Inflammatory macrophage treated with lipopolysaccharide for 4 hours (primary cell): ENCODE measurements around the gene COL9A2.

Experiments
- DNase-seq: peaks from one replicate; pipeline ENCODE4 v3.0.0-alpha.2; 2020

Gene COL9A2

DNA sequence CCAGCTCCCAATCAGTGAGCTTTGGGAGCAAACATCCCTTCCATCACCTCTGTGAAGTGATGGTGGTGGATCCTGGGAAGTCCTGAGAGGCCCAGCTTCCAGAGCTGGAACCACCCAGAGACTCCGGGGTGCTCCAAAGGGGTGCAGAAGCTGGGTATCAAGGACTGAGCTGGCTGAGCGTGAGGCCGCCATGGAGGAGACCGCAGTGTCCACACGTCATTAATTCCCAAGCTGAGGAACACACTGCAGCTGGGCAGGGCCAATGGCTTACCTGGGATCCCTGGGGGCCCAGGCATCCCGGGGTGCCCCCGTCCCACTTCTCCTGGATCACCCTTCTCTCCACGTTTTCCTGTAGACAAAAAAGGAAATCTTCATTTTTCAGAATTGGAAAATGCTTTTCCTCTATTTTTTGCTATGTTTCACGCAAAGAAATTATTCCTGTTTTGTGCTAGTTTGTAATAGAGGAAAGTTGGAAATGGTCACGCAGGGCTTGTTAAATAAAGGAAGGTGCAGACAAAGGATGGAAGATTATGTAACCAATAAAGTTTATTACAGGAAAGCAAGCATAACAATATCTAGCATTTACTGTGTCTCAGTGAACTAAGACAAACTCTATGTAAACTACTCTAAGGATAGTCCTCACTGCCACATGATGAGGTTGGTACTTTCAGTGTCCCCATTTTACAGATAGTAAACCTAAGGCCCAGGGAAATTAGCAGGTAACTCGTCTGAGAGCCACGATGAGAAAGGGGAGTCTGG is 15.4 kb downstream of the COL9A2 start:
- no peak for DNase-seq

DNA sequence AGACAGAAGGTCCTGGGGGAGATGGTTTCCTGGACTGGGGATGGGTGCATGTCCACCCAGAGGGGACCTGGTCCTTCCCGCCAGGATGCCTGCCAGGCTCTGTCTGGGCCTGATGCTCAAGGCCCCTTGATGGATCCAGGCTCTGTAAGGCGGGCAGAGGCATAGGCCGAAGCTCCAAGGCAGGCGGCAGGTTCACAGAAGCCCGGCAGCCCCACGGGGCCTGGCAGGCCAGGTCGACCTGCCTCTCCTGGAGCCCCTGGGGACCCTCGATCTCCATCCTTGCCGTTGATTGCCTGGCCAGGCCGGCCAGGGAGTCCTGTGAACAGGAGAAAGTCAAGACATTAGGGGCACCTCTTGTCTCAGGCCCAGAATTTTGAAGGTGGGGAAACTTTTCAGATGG is 16.0 kb downstream of the COL9A2 start:
- no peak for DNase-seq

DNA sequence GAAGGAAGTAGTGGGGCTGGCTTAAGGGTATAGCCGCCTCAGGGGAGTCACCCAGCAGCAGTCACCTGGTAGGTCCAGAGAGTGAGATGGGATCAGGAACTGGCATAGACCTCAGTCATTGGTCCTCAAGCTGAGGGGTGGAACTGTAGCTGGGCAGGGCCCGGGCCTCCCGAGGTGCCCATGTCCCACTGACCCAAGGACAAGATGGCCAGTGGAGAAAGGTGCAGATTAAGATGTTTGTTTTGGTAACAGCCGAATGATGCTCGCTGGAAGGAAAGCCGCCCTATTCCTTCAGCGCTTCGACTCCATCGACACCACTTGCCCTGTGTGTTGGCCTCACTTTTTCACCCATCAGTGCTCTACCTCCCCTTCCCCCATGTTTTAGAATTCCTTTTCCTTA is 16.4 kb downstream of the COL9A2 start:
- no peak for DNase-seq

DNA sequence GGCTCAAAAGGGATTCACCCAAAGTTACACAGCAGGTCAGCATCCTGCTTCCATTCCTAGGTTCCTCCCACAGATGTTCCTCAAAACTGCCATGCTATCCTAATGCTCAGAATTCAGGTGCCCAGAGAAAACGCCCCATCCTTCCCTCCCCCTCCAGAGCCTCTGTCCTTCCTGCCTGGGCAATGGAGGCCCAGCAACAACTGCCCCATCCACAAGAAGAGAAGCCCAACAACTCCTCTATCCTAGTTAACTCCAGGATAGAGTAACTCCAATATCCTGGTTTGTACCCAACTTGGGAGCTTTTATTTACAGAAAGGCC is 16.9 kb downstream of the COL9A2 start:
- DNase-seq = no peak

DNA sequence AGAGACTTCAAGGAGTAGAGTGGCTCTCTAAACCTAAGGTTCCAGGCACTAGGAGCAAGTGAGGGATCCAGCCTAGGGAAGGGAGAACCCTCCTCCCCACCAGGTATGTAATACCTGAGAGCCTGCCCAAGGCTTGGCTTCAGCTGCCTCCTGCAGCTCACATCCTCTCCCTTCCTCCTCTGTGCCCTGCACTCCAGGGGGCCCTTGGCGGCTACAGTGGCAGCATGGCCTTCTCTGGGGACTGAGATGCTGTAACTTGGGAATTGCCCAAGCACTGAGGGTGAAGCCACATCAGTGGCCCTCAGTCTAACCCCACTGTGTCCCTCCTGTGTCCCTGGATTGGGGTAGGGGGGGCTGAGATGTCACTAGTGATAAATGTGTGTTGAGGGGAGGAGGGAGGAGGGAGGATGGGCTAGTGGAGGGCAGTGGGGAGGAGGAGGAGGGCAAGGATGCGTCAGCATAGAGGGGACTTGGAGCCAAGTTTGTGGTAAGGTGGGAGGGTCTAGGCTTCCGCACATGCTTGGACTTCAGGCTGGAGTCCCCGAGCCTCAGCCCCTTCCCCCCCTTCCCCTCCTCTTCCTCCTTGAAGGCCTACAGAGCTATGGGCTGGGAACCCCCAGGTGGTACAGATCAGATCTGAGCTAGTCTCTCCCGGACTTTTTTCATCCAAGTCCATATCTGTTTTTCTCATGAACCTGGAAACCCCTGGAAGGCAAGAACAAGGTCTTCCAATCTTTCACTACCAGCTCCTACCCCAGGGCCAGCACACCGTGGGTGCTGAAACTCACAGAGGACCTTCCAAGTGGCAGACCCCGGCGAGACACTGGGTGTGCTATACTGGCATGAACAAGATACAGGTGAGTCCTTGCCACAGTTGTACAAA is 17.5 kb downstream of the COL9A2 start:
- no peak for DNase-seq

DNA sequence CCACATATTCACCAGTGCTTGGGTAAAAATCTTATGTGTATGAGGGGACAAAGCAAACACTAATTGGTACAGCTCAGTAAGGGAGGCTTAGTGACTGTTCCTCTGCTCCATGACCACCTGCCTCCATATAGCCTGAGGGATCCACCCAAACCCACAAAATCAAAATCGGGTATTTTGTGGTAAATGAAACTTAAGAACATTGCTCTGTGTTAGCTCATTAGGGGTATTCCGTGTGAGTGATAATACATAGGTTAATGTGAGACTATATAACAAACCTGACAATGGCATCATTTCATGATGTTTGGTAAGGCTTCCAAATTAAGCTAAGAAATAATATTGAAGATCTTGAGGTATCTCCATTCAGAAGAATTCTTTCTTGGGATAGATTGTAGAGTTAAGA is 25.8 kb downstream of the COL9A2 start:
- no peak for DNase-seq

DNA sequence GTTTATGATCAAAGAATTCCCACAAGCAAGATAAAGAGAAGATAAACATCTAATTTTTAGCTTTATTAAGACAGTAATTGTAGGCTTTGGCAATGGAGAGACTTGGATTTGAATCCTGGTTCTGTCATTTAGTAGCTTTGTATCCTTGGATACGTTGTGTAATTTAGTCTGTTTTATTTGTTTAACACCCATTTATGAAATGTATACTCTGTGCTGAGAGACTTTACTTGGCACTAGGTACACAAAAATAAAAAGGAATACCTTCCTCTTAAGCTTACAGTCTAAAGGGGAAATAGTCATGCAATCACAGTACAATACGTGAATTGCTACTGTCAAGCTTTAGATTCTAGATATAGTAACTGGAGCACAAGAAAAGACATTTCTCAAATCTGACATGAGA is 35.2 kb downstream of the COL9A2 start:
- no peak for DNase-seq

DNA sequence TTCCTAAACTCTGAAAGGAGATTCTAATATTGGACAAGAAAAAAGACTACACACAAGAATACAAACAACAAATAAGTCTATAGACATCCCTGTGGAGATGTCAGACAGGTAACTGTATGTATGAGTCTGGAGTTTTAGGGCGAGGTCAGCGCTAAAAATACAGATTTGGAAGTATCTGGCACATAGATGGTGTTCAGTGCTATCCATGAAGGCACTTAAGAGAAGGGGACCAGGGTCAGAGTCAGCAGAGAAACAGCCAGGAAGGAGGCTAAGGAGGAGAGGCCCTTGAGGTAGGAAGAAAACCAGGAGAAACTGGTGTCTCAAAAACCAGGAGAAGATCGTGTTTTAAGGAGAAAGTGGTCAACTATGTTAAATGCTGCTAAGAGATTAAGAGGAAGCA is 41.0 kb downstream of the COL9A2 start:
- no peak for DNase-seq

DNA sequence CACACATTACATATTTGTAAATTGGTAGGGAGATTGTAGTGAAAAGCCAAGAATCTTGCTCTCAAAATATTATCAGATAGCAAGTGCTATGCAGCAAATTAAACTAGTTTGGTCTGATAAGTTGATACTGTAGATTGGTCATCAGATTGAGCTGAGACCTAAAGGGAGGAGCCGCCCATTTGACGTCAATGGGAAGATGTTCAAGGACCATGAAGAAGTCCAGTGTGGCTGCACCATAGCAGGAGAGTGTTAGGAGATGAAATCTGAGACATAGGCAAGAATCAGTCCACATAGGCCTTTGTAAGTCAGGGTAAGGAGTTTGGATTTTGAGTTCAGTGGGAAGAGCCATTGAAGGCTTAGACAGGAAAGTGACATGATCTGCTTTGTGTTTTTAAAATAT is 42.8 kb downstream of the COL9A2 start:
- DNase-seq = no peak

DNA sequence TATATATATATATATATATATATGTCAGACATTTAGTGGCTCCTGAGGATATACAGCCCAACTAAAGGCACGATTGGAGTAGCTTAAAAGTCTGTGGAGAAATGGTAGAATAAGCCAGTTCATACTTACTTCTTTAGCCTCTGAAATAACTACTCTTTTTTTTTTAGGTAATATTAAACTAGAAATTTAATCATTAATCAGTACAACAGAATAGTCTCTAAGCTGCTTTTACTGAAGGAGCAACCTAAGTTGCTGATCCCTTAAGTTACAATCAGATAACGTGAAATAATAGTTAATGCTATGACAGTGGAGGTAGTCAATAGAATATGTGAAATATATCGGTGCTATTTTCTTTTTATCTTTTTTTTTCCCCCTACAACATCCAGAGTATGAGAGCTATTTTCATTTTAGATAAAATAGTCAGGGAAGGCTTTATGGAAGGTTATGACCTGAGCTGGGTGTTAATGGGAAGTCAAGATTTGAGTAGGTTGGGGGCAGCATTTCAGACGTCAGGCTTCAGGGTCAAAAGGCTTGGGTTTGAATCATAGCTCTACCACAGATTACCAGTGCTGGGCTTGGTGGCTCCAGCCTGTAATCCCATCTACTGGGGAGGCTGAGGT is 43.4 kb downstream of the COL9A2 start:
- no peak for DNase-seq

DNA sequence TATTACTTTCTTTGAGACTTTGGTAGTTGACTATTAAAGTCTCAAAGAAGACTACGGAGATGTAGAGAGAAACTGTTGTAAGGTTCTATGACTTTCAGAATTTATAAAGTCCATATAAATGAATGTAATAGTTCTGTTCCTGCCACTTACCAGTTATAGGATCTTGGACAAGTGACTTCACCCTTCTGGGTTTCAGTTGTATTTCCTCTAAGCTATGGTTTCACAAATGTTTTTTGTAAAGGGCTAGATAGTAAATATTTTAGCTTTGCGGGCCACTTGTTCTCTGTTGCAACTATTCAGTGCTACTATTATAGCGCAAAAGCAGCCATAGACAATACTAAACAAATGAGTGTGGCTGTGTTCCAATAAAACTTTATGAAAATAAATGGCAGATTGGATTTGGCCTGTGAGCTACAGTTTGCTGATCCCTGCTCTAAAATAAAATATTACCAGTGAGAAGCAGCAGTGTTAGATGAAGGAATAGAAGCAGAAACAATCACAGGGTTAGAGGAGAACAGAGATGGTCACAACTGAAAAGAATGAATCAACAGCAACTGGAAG is 44.4 kb downstream of the COL9A2 start:
- DNase-seq = peak; percentile 13

DNA sequence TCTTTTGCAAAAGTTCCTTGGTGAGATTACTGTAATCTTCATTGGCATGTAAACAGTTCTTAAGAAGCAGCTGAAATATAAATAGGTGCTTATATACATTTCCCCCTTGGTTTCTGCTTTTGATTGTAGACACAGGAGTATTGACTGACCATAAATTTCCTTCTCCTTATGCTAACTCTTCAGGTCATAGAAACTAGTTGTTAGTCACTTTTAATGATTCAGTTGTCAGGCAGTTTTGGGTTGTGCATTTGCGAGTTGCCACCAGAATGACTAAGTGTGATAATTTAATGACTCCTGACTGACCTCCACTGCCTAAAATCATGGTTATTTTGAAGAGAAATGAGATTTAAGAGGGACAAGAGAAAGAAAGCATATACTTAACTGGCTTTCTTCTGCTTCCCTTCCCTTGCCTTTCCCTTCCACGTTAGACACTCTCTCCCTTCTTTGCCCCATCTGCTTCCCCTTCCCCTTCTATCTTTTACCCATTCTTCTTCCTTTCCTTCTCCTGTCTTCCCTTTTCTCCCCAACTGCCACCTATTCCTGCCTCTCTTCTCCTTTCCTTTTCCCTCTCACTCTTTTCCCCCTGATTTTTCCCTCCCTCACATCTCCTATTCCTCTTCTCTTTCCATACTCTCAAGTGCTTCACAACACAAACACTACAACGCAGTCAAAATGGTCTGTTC is 46.8 kb downstream of the COL9A2 start:
- no peak for DNase-seq

DNA sequence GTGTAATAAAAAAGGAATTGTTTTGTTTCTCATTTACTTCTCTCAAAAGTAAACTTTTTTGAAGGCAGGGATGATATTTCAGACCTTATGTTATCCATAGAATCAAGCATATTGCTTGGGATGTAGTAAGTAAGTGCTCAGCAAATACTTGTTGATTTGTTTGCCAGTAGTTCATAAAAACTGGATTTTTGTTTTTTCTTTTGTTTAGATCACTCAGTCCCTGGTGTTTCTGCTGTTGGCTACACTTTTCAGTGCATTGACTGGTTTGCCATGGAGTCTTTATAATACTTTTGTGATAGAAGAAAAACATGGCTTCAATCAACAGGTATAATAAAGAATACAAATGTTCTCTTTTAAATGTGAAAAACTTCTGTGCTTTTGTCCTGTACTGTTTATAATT is 48.9 kb downstream of the COL9A2 start:
- no peak for DNase-seq

DNA sequence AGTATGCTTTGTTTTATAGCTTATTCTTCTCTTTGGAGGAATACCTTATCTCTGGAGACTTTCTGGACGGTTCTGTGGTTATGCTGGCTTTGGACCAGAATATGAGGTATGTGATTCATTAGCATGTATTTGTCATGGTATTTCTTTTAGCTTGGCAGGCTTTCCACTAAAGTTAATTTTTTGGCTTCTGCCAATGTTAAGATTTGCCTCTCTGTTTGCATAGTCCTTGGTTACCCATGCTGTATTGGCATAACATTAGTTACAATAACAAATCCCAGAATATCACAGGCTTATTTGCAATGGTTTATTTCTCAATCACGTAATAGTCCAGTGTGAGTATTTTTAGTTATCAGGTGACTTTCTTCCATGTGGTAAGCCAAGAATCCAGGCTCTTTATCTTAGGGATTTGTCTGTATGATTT is 49.3 kb downstream of the COL9A2 start:
- no peak for DNase-seq

DNA sequence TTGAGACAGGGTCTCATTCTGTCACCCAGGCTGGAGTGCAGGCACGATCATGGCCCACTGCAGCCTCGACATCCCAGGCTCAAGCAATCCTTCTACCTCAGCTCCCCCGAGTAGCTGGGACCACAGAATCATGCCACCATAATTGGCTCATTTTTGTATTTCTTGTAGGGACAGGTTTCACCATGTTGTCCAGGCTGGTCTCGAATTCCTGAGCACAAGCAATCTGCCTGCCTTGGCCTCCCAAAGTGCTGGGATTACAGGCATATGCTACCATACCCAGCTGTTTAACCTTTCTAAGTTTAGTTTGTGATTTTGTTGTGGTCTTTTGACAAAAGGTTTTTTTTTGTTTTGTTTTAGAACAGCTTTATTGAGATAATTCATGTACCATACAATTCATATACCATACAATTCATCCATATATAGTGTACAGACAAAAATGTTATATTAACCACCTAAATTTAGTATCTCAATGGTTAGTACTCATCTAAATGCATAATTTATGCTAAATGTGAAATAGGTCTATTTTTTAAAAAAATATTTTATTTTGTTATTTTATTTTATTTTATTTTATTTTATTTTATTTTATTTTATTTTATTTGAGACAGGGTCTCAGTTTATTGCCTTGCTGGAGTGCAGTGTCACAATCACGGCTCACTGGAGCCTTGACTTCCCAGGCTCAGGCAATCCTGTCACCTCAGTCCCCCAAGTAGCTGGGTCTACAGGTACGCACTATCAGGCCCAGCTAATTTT is 50.1 kb downstream of the COL9A2 start:
- no peak for DNase-seq

DNA sequence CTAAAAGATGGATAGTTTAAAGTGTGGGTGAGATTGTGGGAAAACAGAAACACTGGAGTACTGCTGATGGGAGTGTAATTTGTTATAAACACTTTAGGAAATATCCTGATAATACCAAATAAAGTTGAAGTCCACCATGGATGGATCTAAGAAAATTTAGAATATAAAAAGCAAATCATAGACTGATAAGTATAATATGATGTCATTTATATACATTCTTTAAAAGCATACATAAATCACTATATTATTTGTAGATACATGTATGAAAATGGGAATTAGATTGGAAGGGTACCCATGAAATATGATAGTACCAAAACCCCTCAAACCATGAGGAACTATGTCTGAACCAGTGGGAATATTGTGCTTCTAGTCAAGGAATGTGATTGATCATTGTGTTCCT is 51.2 kb downstream of the COL9A2 start:
- DNase-seq = no peak

DNA sequence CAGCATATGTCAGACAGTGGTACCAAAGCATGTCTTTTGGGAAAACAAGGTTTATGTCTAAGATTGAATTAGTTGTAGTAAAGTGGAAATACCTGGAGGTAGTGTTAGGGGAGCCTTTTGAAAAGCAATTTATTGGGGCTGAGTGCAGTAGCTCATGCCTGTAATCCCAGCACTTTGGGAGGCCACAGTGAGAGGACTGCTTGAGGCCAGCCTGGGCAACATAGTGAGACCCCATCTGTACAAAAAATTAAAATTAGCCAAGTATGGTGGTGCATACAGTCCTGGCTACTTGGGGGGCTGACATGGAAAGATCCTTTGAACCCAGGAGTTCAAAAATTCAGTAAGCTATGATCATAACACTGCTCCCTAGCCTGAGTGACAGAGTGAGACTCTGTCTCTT is 51.8 kb downstream of the COL9A2 start:
- DNase-seq = no peak

DNA sequence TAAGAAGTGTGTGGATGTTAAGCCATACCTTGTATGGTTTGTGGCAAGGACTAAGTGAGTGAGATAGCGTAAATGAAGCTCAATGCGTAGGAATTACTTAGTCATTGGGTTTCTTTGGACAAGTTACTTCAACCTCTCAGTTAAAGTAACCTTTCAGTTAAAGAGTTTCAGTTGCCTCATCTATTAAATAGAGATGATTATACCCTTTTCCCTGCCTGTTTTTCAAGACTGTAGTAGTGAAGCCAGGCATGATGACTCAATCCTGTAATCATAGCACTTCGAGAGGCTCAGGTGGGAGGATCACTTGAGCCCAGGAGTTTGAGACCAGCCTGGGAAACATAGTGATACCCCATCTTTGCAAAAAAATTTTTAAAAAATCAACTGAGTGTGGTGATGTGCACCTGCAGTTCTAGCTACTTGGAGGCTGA is 52.7 kb downstream of the COL9A2 start:
- no peak for DNase-seq

DNA sequence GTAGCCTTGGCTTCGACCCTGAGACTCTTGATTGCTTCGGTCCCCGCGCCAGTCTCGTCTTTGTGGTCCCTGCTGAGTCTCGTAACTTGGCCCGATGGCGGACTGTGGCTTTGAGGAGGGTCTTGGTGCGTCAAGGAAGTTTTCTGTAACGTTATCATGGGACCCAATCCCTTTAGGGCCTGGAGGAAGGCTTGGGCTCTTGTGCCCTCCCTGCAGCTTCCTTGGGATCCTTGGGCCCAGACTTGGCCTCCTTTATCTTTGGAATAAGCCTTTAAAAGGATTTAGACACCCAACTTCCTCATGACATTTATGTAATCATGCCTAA is 58.7 kb downstream of the COL9A2 start:
- DNase-seq = peak; percentile 12

DNA sequence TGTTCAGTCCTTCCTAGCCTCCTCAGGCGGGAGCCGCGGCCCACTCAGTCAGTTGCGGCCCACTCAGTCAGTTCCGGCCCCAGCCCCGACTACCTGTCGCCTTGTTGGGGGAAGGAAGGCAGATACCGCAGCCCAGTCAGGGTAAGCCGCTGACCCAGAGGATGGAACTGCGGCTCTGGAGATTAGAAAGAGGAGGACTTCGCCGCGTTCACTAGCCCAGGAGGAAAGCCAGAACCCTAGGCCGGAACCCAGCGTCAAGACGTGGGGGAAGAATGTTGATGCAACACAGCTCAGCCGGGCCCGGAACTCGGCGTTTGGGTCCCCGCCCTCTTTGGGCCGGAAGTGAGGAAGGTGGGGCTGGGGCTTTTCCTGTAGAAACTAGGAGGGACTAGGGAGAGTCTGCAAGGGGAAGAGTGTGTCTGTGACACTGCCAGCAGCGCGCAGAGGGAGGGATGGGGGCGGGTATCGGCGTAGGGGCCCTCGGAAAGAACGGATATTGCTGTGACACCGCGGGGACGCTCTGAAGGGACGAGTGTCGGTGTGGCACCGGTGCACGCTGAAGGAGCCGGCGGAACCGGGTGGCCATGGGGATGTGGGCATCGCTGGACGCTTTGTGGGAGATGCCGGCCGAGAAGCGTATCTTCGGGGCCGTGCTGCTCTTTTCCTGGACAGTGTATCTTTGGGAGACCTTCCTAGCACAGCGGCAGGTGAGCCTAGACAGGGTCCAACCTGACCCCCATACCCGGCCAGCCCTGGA is 59.2 kb downstream of the COL9A2 start, which contains the start of gene ZMPSTE24:
TSS of gene ZMPSTE24 (plus strand) at position 549 of the 757 bp plus-strand sequence. CDS start at position 585, 36 bp downstream.
- peak; percentile 98 for DNase-seq

DNA sequence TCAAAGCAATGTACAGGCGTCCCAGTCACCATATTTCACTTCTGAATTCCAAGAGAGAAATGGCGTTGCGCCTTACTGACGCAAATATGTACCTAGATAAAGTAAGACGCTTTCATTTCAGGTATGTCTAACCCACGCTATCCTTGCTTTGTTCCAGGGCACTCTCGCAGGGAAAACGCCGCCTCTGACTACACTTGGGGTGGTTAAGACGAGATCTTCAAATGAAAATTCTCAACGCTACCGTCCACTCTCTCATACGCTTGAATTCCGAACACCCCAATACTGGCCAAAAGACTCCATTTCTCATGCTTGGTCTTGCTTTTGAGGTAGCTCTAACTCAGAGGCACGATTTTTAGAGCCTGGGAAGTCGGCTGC is 59.8 kb downstream of the COL9A2 start:
- peak; percentile 40 for DNase-seq
